GM12878 (cell line): Measurements from ENCODE around the gene MXRA8. TPM values are rescaled to one million over a fixed set of nuclear protein-coding genes. Genes with fewer than 3 reads are reported as not detected.

Source experiments
- ASH2L ChIP-seq: fragments of 300-600, 200-600 bp; sonication (generic); IDR thresholded peaks from 2 replicates; pipeline ENCODE4 v1.6.1; 2017; ENCODE audit warnings: low read depth, mild to moderate bottlenecking, borderline replicate concordance
- ATF7 ChIP-seq: fragments of 450-650 bp; IDR thresholded peaks from 2 replicates; pipeline ENCODE4 v1.6.1; 2016; ENCODE audit warnings: low read depth, mild to moderate bottlenecking
- CBFB ChIP-seq: IDR thresholded peaks from 2 replicates; pipeline ENCODE4 v1.6.1; 2016; ENCODE audit warnings: antibody characterized with exemption, low read depth
- CEBPB ChIP-seq, 2 experiments: fragments of 150-350 bp in 1 of 2; IDR thresholded peaks; 2 replicates each; pipeline ENCODE4 v1.6.1; 2012 to 2014; ENCODE audit warnings: low read depth in 2 of 2, low read length in 2 of 2, borderline replicate concordance in 1 of 2, inconsistent platforms in 1 of 2
- CHD4 ChIP-seq: fragments of 200-600 bp; sonication (generic); IDR thresholded peaks from 2 replicates; pipeline ENCODE4 v1.6.1; 2016; ENCODE audit warnings: mild to moderate bottlenecking
- CREB1 ChIP-seq: IDR thresholded peaks from 2 replicates; pipeline ENCODE4 v1.6.1; 2012; ENCODE audit warnings: low read depth, mild to moderate bottlenecking, inconsistent platforms
- GATAD2B ChIP-seq: fragments of 450-650 bp; conservative IDR thresholded peaks from 2 replicates; pipeline ENCODE4 v1.6.1; 2017; ENCODE audit warnings: low read depth, mild to moderate bottlenecking, moderate library complexity
- IRF5 ChIP-seq: fragments of 450-650 bp; IDR thresholded peaks from 2 replicates; pipeline ENCODE4 v1.6.1; 2017; ENCODE audit warnings: borderline replicate concordance
- JUNB ChIP-seq: IDR thresholded peaks from 2 replicates; pipeline ENCODE4 v1.6.1; 2016; ENCODE audit warnings: antibody characterized with exemption, mild to moderate bottlenecking
- KDM1A ChIP-seq: fragments of 200-600 bp; sonication (generic); IDR thresholded peaks from 2 replicates; pipeline ENCODE4 v1.6.1; 2016; ENCODE audit warnings: borderline replicate concordance
- LARP7 ChIP-seq: fragments of 450-650 bp; IDR thresholded peaks from 2 replicates; pipeline ENCODE4 v1.6.1; 2017; ENCODE audit warnings: mild to moderate bottlenecking
- MEF2B ChIP-seq: fragments of 450-650 bp; IDR thresholded peaks from 2 replicates; pipeline ENCODE4 v1.6.1; 2018; ENCODE audit warnings: mild to moderate bottlenecking, moderate library complexity; ENCODE audit not compliant: partially characterized antibody, poor library complexity, severe bottlenecking
- PML ChIP-seq: IDR thresholded peaks from 2 replicates; pipeline ENCODE4 v1.6.1; 2012; ENCODE audit warnings: low read length, inconsistent platforms
- POLR2A ChIP-seq: IDR thresholded peaks from 2 replicates; pipeline ENCODE4 v1.6.1; 2011; ENCODE audit warnings: low read depth, mild to moderate bottlenecking, low read length
- POU2F2 ChIP-seq: IDR thresholded peaks from 3 replicates; pipeline ENCODE4 v1.6.1; 2011; ENCODE audit warnings: low read depth, mild to moderate bottlenecking, low read length, borderline replicate concordance
- RBBP5 ChIP-seq: fragments of 200-600 bp; sonication (generic); conservative IDR thresholded peaks from 2 replicates; pipeline ENCODE4 v1.6.1; 2016
- RELB ChIP-seq: fragments of 450-650 bp; IDR thresholded peaks from 2 replicates; pipeline ENCODE4 v1.6.1; 2017; ENCODE audit warnings: low read depth, mild to moderate bottlenecking, moderate library complexity
- SIN3A ChIP-seq: IDR thresholded peaks from 2 replicates; pipeline ENCODE4 v1.6.1; 2012; ENCODE audit warnings: low read depth, low read length, improper control_type of control experiment
- SMAD1 ChIP-seq: fragments of 450-650 bp; IDR thresholded peaks from 2 replicates; pipeline ENCODE4 v1.6.1; 2018; ENCODE audit warnings: mild to moderate bottlenecking, low read depth; ENCODE audit not compliant: partially characterized antibody
- SMARCA5 ChIP-seq: fragments of 450-650 bp; IDR thresholded peaks from 2 replicates; pipeline ENCODE4 v1.6.1; 2017; ENCODE audit warnings: mild to moderate bottlenecking
- SREBF1 ChIP-seq: IDR thresholded peaks from 2 replicates; pipeline ENCODE4 v1.6.1; 2012; ENCODE audit warnings: mild to moderate bottlenecking, low read length
- USF1 ChIP-seq: IDR thresholded peaks from 2 replicates; pipeline ENCODE4 v1.6.1; 2011; ENCODE audit warnings: borderline replicate concordance, low read depth, mild to moderate bottlenecking, moderate library complexity, mixed read lengths, low read length; ENCODE audit not compliant: insufficient read depth; ENCODE audit errors: extremely low read length
- WRNIP1 ChIP-seq: IDR thresholded peaks from 2 replicates; pipeline ENCODE4 v1.6.1; 2011; ENCODE audit warnings: low read depth, low read length, improper control_type of control experiment, borderline replicate concordance
- YBX1 ChIP-seq: fragments of 450-650 bp; IDR thresholded peaks from 2 replicates; pipeline ENCODE4 v1.6.1; 2016; ENCODE audit warnings: antibody characterized with exemption
- YY1 ChIP-seq: IDR thresholded peaks from 2 replicates; pipeline ENCODE4 v1.6.1; 2011; ENCODE audit warnings: low read depth, mild to moderate bottlenecking, low read length
- ZNF592 ChIP-seq: fragments of 450-650 bp; IDR thresholded peaks from 2 replicates; pipeline ENCODE4 v1.6.1; 2017; ENCODE audit warnings: mild to moderate bottlenecking, moderate library complexity
- polyA plus RNA-seq, 11 experiments: library from polyadenylated mRNA; depleted of rRNA in 4 of 11; unstranded in 6 of 11; stranded (reverse) in 5 of 11; fragments of >200 nt; fragmentation: Nextera tagmentation in 4 of 11; fragmentation: Illumina TruSeq in 1 of 11; extraction: Ambion mirVana in 4 of 11; extraction: Trizol in 1 of 11; gene quantifications; 1 replicate in 1 of 11; 2 replicates in 10 of 11; pipeline versions ENCODE4 v1.2.1 to v1.2.3, GENCODE V29; 2011 to 2016; ENCODE audit warnings: inconsistent platforms in 2 of 11, missing spikeins in 2 of 11, low read depth in 1 of 11
- total RNA-seq, 4 experiments: library from RNA; depleted of rRNA in 3 of 4; stranded (reverse); fragments of >200 nt in 3 of 4; fragmentation: Illumina TruSeq in 1 of 4; extraction: Trizol in 1 of 4; gene quantifications; 2 replicates each; pipeline versions ENCODE4 v1.2.1 to v1.2.3, GENCODE V29; 2013 to 2021

MXRA8 gene
- total and polyA plus RNA-seq, 10 of the 15 experiments (the other 5 are each of a cell fraction or from before 2014, with no cell fraction given), result 0.11 to 0.54 (median 0.21) TPM; not detected in 6

- TF ChIP-seq USF1, result no peak
- no peak for TF ChIP-seq CREB1
- TF ChIP-seq POLR2A, result peak; percentile 64
- no peak for TF ChIP-seq PML
- TF ChIP-seq CHD4, result no peak
- no peak for TF ChIP-seq JUNB
- no peak; the same call in 1 of the 2 replicates for TF ChIP-seq YY1
- no peak for TF ChIP-seq GATAD2B
- no peak for TF ChIP-seq RELB
- TF ChIP-seq SMAD1, result no peak
- no peak for TF ChIP-seq ASH2L
- TF ChIP-seq WRNIP1, result no peak
- no peak for TF ChIP-seq IRF5
- TF ChIP-seq ZNF592, result no peak
- TF ChIP-seq KDM1A, result no peak
- TF ChIP-seq YBX1, result no peak
- no peak for TF ChIP-seq MEF2B
- TF ChIP-seq SREBF1, result no peak
- TF ChIP-seq LARP7, result 0 out of 2 replicates have a peak, but pooled peaks have one; percentile 26
- TF ChIP-seq CBFB, result no peak
- no peak for TF ChIP-seq RBBP5
- no peak for TF ChIP-seq CEBPB (IDR thresholded peaks at IDR 0.05; ENCODE audit: borderline replicate concordance in 1 of 2, low read depth in 2 of 2, low read length in 2 of 2)
- TF ChIP-seq ATF7, result no peak
- TF ChIP-seq POU2F2, result 0 out of 3 replicates have a peak, but pooled peaks have one; percentile 28
- no peak for TF ChIP-seq SMARCA5
- TF ChIP-seq SIN3A, result no peak
Observed at GRCh38 chr1:1399872-1400575, 41.7 kb upstream of the MXRA8 start (continued).
